Testis (tissue), 2 donors: Measurements from ENCODE around the gene LIPG.

ENCODE experiments used
- POLR2A ChIP-seq: fragments of 450-650 bp; IDR thresholded peaks from one replicate; pipeline ENCODE4 v1.6.1; 2017; ENCODE audit warnings: antibody characterized with exemption, mild to moderate bottlenecking, moderate library complexity
- TF ChIP-seq, protein P1 (sequence below), 3 experiments: fragments of 450-650 bp in 2 of 3; fragments of 200-600 bp in 1 of 3; sonication (generic) in 1 of 3; IDR thresholded peaks; one replicate each; pipeline ENCODE4 v1.5.1; 2016 to 2019; ENCODE audit warnings: antibody characterized with exemption in 3 of 3, mild to moderate bottlenecking in 2 of 3, moderate library complexity in 1 of 3

DNA sequence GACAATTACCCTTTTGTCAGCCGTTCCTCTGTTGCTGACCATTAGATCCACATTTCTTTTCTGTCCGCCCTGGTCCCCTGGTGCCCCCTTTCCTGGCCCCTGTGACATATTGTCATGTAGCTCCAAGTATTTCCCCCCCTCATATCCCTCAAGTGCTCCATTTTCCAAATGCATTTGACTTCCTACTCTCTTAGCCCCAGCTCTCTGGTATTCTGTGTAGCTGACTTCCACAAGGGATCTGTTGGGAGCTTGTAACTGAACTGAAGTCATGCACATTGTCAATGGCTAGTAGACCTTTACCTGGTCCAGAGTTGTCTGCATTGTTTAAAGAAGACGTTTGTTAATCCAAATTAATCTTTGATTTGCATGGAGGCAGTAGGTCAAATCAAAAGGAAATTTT, 34.8 kb downstream of the LIPG start:
- TF ChIP-seq, protein P1, sequence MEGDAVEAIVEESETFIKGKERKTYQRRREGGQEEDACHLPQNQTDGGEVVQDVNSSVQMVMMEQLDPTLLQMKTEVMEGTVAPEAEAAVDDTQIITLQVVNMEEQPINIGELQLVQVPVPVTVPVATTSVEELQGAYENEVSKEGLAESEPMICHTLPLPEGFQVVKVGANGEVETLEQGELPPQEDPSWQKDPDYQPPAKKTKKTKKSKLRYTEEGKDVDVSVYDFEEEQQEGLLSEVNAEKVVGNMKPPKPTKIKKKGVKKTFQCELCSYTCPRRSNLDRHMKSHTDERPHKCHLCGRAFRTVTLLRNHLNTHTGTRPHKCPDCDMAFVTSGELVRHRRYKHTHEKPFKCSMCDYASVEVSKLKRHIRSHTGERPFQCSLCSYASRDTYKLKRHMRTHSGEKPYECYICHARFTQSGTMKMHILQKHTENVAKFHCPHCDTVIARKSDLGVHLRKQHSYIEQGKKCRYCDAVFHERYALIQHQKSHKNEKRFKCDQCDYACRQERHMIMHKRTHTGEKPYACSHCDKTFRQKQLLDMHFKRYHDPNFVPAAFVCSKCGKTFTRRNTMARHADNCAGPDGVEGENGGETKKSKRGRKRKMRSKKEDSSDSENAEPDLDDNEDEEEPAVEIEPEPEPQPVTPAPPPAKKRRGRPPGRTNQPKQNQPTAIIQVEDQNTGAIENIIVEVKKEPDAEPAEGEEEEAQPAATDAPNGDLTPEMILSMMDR (IDR thresholded peaks at IDR 0.05): no peak
- no peak for TF ChIP-seq POLR2A
